ENCODE measurements around the gene EHBP1L1. TPM values are rescaled to one million over a fixed set of nuclear protein-coding genes. Genes with fewer than 3 reads are reported as not detected.

The EHBP1L1 gene
- total RNA-seq, 2 donors from 2014 or later, result 53.4 to 61.0 TPM

GRCh38 chr11:65606876-65607613 lies 31.2 kb downstream of the EHBP1L1 start:
- ATAC-seq (peak; percentile 97 to 98), DNase-seq (peak; percentile 95)
- intact Hi-C loops (cut with DNase I), result no loop called here

GRCh38 chr11:65607614-65608426 lies 32.0 kb downstream of the EHBP1L1 start:
- intact Hi-C loops (cut with DNase I), result no loop called here
- DNase-seq, result no peak
- ATAC-seq, result no peak

- DNase-seq (no peak), ATAC-seq (no peak)
- intact Hi-C loops (cut with DNase I), result no loop called here
These were observed 33.4 kb downstream of the EHBP1L1 start for GRCh38 chr11:65609229-65609628.

- DNase-seq (no peak), ATAC-seq (no peak)
- intact Hi-C loops (cut with DNase I), result loop anchor here in 1 of 2 donors (5.0 kb wide), 1 partner anchor 32 kb away; the partner anchor contains the start of gene EHBP1L1
These were observed 33.8 kb downstream of the EHBP1L1 start for GRCh38 chr11:65609665-65610064.

GRCh38 chr11:65610404-65610803 lies 34.6 kb downstream of the EHBP1L1 start:
- intact Hi-C loops (cut with DNase I), result loop anchor here in 1 of 2 donors (5.0 kb wide), 1 partner anchor 33 kb away; the partner anchor contains the start of gene EHBP1L1
- ATAC-seq, result no peak
- DNase-seq, result no peak

- ATAC-seq (no peak), DNase-seq (peak; percentile 79)
- intact Hi-C loops (cut with DNase I), result loop anchor here in 1 of 2 donors (5.0 kb wide), 1 partner anchor 34 kb away; the partner anchor contains the start of gene EHBP1L1
These were observed 35.3 kb downstream of the EHBP1L1 start for GRCh38 chr11:65611028-65611757.

- DNase-seq (no peak), ATAC-seq (no peak)
- intact Hi-C loops (cut with DNase I), result loop anchor here in 1 of 2 donors (5.0 kb wide), 1 partner anchor 35 kb away; the partner anchor contains the start of gene EHBP1L1
These were observed 36.1 kb downstream of the EHBP1L1 start for GRCh38 chr11:65611758-65612603.

- DNase-seq, result no peak
- intact Hi-C loops (cut with DNase I), result loop anchor here in 1 of 2 donors (5.0 kb wide), 1 partner anchor 35 kb away; the partner anchor contains the start of gene EHBP1L1
- no peak for ATAC-seq
These were observed 36.8 kb downstream of the EHBP1L1 start for GRCh38 chr11:65612691-65613090.

GRCh38 chr11:65613091-65613928 lies 37.5 kb downstream of the EHBP1L1 start:
- DNase-seq (no peak), ATAC-seq (no peak)

GRCh38 chr11:65615229-65615949 lies 39.5 kb downstream of the EHBP1L1 start, which contains the start of gene PCNX3:
Gene PCNX3, plus strand, starts transcription at chr11:65615776. Its CDS starts 536 bp downstream, at chr11:65616312.
- ATAC-seq, result peak; percentile 87
- intact Hi-C loops (cut with DNase I), result loop anchor here in 1 of 2 donors (5.0 kb wide), 1 partner anchor 97 kb away; the partner anchor contains the start of gene KAT5
- peak; percentile 100 for DNase-seq

More at GRCh38 chr11:65613091-65613928, 37.5 kb downstream of the EHBP1L1 start:
- intact Hi-C loops (cut with DNase I), result loop anchor here in 1 of 2 donors (5.0 kb wide), 1 partner anchor 36 kb away; the partner anchor contains the start of gene EHBP1L1

- ATAC-seq (peak in 1 of 2 donors; percentile 0), DNase-seq (peak; percentile 68)
- intact Hi-C loops (cut with DNase I), result loop anchor here in 1 of 2 donors (5.0 kb wide), 1 partner anchor 96 kb away; the partner anchor contains the start of gene KAT5
These were observed 40.2 kb downstream of the EHBP1L1 start for GRCh38 chr11:65615950-65616574.

GRCh38 chr11:65616575-65617001 lies 40.7 kb downstream of the EHBP1L1 start:
- intact Hi-C loops (cut with DNase I), result loop anchor here in 1 of 2 donors (5.0 kb wide), 1 partner anchor 96 kb away; the partner anchor contains the start of gene KAT5
- ATAC-seq (no peak), DNase-seq (no peak)

- DNase-seq (no peak), ATAC-seq (no peak)
- intact Hi-C loops (cut with DNase I), result loop anchor here in 1 of 2 donors (5.0 kb wide), 1 partner anchor 95 kb away; the partner anchor contains the start of gene KAT5
These were observed 41.4 kb downstream of the EHBP1L1 start for GRCh38 chr11:65617136-65617850.

GRCh38 chr11:65617990-65618751 lies 42.3 kb downstream of the EHBP1L1 start:
- no peak for ATAC-seq

More at GRCh38 chr11:65617990-65618751, 42.3 kb downstream of the EHBP1L1 start:
- intact Hi-C loops (cut with DNase I), result loop anchor here in 1 of 2 donors (5.0 kb wide), 1 partner anchor 94 kb away; the partner anchor contains the start of gene KAT5
- no peak for DNase-seq
